ENCODE data around the gene FADS6.
"Not testable (repeated sequence)": the region's sequence is repeated elsewhere in the genome, so short reads cannot be mapped to it uniquely, and the experiment has no call there.

The FADS6 gene

DNA sequence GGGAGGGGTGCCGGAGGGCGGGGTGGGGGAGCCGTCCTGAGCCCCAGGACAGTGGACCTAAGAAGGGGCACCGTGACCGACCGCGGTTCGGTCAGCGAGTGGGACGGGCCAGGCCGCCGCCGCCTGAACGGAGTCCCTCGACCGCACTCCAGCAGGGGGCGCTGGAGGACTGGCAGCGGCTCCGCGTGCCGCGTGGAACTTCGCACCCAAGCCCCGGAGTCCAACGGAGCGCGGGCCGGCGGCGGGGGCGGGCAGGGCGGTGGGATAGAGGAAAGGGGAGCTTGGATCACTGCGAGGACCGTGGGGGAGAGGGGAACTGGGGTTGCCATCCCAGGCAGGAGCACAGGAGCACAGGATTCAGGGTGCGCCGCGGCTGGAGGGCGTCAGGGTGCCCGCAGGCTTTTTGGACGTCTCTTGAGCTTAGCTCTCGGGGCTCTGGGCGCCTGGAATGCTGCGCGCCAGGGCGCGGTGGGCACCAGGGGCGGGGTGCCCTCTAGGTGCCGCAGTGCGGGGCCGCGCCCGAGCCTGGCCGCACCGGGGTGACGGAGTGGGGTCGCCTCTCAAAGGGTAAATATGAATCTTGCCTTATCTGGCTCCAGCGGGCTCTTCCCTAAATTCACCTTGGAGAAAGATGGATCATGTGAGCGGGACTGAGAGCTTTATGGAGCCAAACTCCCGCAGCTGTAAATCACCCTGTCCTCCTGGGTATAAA lies 30.3 kb upstream of the FADS6 start:
- Mint-ChIP-seq H3K4me3 (no peak overlapping the region), H3K27me3 (peaks cover 84% of the 10 kb centered on the region), H3K4me1 (ENCODE audit: low read depth) (peaks cover 18% of the 10 kb centered on the region), H3K36me3 (ENCODE audit: low read depth) (no peaks in the 10 kb centered on the region), H3K9me3 (no peaks in the 10 kb centered on the region), H3K27ac (no peak overlapping the region)
- DNase-seq = peak; percentile 84

DNA sequence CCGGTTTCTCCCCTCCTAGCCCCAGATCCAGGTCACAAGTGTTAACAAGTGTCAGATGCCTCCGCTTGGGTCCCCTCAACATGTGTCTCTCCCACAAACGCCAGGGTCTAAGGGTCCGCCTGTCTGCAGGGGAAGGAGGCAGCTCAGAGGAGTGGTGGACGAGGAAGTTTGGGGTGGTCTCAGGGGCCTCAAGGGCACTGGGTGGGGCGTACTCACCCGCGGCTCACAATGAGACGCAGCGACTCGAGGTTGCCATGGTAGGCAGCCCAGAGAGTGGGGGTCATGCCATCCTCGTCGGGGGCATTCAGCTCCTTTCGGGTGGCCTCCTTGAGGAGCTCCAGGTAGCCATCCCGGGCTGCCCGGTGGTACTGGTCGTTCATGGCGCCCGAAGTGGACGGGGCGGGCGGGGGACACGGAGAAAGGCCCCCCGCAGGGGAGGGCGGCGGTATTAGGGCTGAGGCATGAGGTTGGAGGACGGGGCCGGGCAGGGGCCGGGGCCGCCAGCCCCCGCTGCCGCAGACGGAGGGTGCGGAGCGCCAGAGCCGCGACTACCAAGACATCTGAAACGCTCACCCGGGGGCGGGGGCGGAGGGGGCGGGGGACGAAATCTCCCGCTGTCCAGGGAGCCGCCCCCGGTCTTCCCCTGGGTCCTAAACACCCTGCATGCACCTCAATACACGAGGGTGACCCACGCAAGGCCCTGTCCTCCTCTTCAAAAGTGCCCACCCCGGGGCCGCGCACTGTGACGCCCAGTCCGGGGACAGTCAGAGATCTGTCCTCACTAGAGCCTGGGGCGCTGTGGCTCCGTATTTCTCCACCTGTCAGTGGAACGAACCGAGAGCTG lies 29.5 kb upstream of the FADS6 start, which contains the start of gene USH1G:
Gene USH1G (minus strand): TSS at position 562 of the 844 bp plus-strand sequence. CDS start 182 bp downstream, at position 380.
- Mint-ChIP-seq H3K4me1 (ENCODE audit: low read depth) (peaks cover 18% of the 10 kb centered on the region), H3K27ac (no peak within 1 kb of the TSS), H3K27me3 (peaks cover 81% of the 10 kb centered on the region), H3K4me3 (peak within 1 kb of the TSS; percentile 25), H3K36me3 (ENCODE audit: low read depth) (no peaks in the 10 kb centered on the region), H3K9me3 (no peaks in the 10 kb centered on the region)
- no peak for DNase-seq

DNA sequence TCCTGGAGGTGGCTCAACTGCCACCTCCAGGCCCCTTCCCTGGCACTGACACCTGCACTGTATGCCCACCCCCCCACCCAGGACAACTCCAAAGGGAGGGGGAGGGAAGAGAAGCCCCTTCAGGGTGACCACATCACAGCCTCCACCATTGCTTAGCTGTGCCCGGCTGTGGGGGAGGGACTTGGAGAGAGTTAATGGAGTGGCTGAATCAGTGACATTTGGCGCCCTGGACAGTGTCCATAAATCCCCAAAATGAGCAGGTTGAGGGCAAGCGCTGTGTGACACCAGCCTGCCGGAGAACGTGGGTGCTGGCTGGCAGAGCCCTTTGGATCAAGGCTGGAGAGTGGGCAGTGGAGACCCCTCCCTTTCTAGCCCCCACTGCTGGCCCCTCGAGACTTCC lies 28.7 kb upstream of the FADS6 start:
- no peak overlapping the region for H3K4me3 Mint-ChIP-seq
- H3K27ac Mint-ChIP-seq = no peak overlapping the region
- peaks cover 76% of the 10 kb centered on the region for H3K27me3 Mint-ChIP-seq
- H3K36me3 Mint-ChIP-seq (ENCODE audit: low read depth) = no peaks in the 10 kb centered on the region
- H3K9me3 Mint-ChIP-seq = no peaks in the 10 kb centered on the region
- H3K4me1 Mint-ChIP-seq (ENCODE audit: low read depth) = peaks cover 18% of the 10 kb centered on the region
- DNase-seq = no peak

DNA sequence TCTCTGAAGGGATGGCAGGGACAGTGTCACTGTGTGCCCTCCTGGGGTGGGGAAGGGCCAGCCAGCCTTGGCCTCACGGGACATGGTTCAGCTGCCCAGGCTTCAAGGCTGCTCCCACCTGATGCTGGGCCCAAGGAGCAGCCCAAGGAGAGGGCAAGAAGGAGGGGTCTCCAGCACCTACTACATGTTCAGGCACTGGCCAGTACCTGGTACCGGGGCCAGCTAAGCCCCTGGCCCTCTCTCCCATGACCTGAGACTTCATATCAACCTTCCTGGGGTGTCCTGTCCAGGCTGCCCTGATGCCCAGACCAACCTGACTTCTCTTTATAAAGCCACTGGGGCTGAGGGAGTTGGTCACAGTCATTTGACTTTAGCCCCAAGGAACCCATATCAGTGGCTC lies 28.3 kb upstream of the FADS6 start:
- Mint-ChIP-seq H3K27ac (no peak overlapping the region), H3K36me3 (ENCODE audit: low read depth) (no peaks in the 10 kb centered on the region), H3K4me1 (ENCODE audit: low read depth) (peaks cover 18% of the 10 kb centered on the region), H3K4me3 (no peak overlapping the region), H3K9me3 (no peaks in the 10 kb centered on the region), H3K27me3 (peaks cover 79% of the 10 kb centered on the region)
- no peak for DNase-seq

DNA sequence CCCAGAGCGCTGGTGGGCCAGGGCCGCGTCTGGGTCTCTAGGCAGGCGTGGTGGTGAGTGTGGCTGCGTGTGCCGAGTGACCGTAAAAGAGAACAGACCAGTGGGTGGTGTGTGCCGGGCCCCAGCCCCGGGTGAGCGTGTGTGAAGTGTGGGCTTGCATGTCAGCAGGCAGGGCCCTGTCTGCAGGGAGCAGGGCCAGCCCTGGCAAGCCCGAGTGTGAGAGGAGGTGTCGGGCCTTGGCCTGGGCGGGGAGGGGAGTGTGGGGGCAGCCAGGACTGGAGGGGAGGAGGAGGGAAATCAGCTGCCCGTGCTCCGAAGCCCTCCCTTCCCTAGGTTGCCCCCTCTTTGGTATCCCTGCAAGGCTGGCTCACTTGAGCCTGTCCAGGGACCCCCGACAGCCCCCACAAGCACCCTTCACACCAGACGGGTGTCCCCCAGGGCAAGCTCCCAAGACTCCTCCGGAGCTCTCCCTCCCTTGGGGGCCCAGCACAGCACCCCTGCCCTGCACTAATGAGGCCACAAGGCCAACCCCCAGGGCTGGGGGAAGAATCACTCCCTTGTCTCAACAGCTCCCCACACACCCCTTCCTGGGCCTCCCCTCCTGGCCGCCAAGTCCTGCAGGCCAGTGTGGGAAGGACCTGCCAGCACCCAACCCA lies 27.7 kb upstream of the FADS6 start:
- Mint-ChIP-seq H3K4me3 (no peak overlapping the region), H3K27ac (no peak overlapping the region), H3K9me3 (no peaks in the 10 kb centered on the region)

DNA sequence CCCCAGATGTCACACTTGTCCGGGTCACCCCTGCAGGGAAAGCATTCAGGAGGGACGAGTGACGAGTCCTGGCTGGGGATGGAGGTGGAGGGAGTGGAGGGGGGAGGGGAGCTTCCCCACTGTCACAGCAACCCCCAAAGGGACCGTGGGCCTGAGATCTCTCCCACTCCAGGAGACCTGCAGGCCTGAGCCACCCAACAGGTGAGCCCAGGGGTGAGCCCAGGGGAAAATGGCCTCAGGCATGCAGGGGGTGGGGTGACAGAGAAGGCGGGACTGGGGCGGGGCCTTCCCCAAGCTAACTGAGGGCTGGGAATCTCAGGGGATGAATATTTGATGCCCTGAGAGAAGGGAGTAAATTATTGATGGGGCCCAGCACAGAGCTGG lies 27.2 kb upstream of the FADS6 start:
- H3K27ac Mint-ChIP-seq = no peak overlapping the region
- no peaks in the 10 kb centered on the region for H3K36me3 Mint-ChIP-seq (ENCODE audit: low read depth)
- peaks cover 74% of the 10 kb centered on the region for H3K27me3 Mint-ChIP-seq

More for the DNA sequence above, 27.7 kb upstream of the FADS6 start:
- H3K27me3 Mint-ChIP-seq = peaks cover 77% of the 10 kb centered on the region
- H3K36me3 Mint-ChIP-seq (ENCODE audit: low read depth) = no peaks in the 10 kb centered on the region
- H3K4me1 Mint-ChIP-seq (ENCODE audit: low read depth) = peaks cover 18% of the 10 kb centered on the region
- no peak for DNase-seq

DNA sequence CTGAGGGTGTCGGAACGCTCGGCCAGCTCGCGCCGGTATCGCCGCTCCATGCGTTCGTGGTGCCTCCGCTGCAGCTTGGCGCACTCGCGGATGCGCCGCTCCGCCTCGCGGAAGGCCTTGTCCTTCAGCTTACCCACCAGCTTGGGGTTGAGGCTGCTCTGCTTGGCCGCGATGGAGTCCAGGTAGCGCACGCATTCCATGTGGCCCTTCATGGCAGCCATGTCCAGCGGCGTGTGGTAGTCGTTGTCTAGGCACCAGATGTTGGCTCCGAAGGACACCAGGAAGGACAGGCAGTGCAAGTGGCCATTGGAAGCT lies 26.8 kb upstream of the FADS6 start:
- no peak overlapping the region for H3K4me3 Mint-ChIP-seq

More for the DNA sequence above, 27.2 kb upstream of the FADS6 start:
- H3K4me1 Mint-ChIP-seq (ENCODE audit: low read depth) = peaks cover 18% of the 10 kb centered on the region
- DNase-seq = no peak
- no peak overlapping the region for H3K4me3 Mint-ChIP-seq
- H3K9me3 Mint-ChIP-seq = no peaks in the 10 kb centered on the region

DNA sequence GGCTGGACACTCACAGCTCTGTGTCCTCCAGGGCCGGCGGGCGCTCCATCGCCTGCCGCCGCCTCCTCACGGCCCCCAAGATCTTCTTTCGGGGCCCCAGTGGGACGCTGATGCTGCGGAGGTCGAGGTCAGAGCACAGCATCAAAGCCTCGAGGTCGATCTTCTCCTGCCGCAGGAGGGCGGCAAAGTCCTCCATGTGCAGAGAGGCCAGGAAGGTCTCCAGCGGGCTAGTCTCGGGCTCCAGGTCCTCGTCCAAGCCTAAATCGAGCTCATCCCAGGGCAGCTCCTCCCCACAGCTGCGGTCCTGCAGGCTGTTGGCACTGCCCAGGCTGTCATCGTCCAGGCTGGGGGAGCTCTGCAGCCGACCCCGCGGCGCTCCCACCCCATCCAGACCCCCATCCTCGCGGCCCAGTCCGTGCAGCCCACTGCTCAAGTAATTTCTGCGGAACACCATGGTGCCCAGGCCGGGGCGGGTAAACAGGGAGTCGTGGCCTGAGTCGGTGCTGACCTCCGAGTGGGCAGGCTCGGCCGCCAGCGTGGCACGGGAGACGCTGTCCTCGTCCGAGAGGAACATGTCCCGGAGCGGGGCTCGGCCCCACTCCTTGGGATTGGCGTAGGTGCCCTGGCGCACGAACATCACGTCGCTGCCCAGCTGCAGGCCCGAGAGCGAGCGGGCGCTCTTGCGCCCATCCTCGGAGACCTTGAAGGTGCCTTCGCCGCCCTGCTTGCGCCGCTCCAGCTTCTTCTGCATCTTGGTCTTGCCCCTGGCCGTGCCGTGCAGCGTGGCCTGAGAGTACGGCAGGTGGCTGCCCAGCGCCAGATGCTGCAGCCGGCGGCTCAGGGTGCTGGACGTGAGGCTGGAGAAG lies 26.2 kb upstream of the FADS6 start:
- Mint-ChIP-seq H3K4me1 (ENCODE audit: low read depth) (peaks cover 17% of the 10 kb centered on the region), H3K4me3 (no peak overlapping the region), H3K36me3 (ENCODE audit: low read depth) (no peaks in the 10 kb centered on the region), H3K9me3 (no peaks in the 10 kb centered on the region), H3K27ac (no peak overlapping the region), H3K27me3 (peaks cover 64% of the 10 kb centered on the region)
- DNase-seq = no peak

More for the DNA sequence above, 26.8 kb upstream of the FADS6 start:
- Mint-ChIP-seq H3K27me3 (peaks cover 70% of the 10 kb centered on the region), H3K36me3 (ENCODE audit: low read depth) (no peaks in the 10 kb centered on the region), H3K4me1 (ENCODE audit: low read depth) (peaks cover 18% of the 10 kb centered on the region), H3K9me3 (no peaks in the 10 kb centered on the region), H3K27ac (no peak overlapping the region)
- no peak for DNase-seq

DNA sequence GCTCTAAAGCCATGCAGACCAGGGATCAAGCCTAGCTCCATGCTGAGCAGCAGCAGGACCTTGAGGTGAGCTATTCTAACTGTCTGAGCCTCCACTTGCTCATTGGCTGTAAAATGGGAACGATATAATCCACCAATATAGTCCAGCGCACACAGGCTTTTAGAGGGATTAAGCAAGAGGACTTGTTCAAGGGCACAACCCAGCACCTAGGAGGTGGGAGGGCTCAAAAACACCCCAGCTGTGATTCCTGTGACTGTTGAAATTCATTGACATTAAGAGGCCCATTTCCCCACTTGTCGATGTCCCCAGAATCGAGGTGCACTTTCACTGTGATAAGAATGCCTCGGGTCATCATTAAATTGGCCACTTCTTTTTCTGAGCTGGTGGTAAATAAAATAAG lies 25.5 kb upstream of the FADS6 start:
- H3K27ac Mint-ChIP-seq = no peak overlapping the region
- peaks cover 11% of the 10 kb centered on the region for H3K4me1 Mint-ChIP-seq (ENCODE audit: low read depth)
- DNase-seq = no peak
- H3K4me3 Mint-ChIP-seq = no peak overlapping the region
- H3K36me3 Mint-ChIP-seq (ENCODE audit: low read depth) = no peaks in the 10 kb centered on the region
- no peaks in the 10 kb centered on the region for H3K9me3 Mint-ChIP-seq
- H3K27me3 Mint-ChIP-seq = peaks cover 58% of the 10 kb centered on the region

DNA sequence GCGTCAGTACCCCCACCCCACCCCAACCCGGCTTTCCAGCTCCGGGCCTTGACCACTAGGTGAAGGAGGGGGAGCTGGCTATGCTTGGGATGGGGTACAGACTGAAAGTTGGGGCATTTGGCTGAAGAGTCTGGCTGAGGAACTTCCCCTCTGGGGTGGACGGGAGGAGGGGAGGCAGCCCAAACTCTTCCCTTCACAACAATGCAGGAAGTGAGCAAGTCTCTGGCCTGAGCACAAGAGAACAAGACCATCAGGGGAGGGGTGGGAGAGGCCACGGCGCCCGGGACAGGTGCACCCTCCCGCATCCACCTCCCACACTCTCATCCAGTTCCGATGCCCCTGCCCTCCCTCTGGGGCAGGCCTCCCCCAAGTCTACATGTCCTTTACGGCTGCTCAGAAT lies 24.0 kb upstream of the FADS6 start:
- Mint-ChIP-seq H3K9me3 (no peaks in the 10 kb centered on the region), H3K4me3 (no peak overlapping the region), H3K4me1 (ENCODE audit: low read depth) (peaks cover under 1% of the 10 kb centered on the region), H3K27me3 (peaks cover 48% of the 10 kb centered on the region), H3K27ac (no peak overlapping the region), H3K36me3 (ENCODE audit: low read depth) (no peaks in the 10 kb centered on the region)
- DNase-seq = no peak

DNA sequence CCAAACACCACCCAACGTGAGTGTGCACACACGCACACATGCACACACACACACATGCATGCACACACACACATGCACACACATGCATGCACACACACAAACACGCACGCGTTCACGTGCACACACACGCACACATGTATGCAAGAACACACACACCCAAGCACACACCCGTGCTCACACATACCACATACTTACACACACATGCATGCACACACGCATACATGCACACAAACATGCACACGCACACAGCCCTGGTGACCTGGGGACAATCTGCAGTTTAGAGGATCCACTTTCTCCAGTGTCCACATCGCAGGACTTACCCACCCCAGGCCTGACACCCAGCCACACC lies 23.4 kb upstream of the FADS6 start:
- Mint-ChIP-seq H3K27ac (no peak overlapping the region), H3K27me3 (peaks cover 43% of the 10 kb centered on the region)

DNA sequence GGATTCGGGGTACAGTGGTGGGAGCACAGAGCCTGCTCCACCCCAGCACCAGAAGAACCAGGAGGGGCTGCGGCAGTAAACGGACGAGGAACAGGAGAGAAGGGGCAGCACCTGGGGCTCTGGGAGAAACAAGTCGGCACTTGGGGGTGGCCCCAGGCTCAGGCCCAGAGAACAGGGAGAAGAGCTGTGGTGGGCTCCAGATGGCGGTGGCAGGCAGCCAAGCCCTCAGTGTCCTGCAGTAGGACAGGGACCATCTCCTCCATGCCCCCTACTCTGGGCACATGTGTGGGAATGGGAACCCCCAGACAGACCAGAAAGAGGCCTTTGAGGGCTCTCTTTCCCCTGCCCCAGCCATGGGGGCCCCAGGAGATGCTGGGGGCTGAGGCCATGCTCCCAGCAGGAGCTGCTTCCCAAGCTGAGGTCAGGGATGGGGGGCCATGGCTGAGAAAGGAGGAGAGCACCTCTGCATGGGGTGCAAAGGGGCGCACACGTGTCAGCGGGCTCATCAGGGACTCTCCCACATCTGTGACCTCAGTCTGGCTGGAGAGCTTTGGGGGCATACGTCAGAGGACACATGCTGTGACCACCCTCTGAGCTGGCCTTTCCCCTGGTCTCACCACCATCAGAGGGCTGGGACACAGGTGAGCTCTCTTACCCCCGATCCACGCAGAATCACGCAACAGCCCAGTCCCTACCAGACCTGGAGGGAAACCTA lies 22.9 kb upstream of the FADS6 start:
- DNase-seq = no peak
- Mint-ChIP-seq H3K36me3 (ENCODE audit: low read depth) (no peaks in the 10 kb centered on the region), H3K27ac (no peak overlapping the region), H3K27me3 (peaks cover 38% of the 10 kb centered on the region), H3K4me3 (no peak overlapping the region), H3K9me3 (no peaks in the 10 kb centered on the region), H3K4me1 (ENCODE audit: low read depth) (no peaks in the 10 kb centered on the region)

More for the DNA sequence above, 23.4 kb upstream of the FADS6 start:
- no peak for DNase-seq
- Mint-ChIP-seq H3K9me3 (no peaks in the 10 kb centered on the region), H3K36me3 (ENCODE audit: low read depth) (no peaks in the 10 kb centered on the region), H3K4me3 (no peak overlapping the region), H3K4me1 (ENCODE audit: low read depth) (no peaks in the 10 kb centered on the region)

DNA sequence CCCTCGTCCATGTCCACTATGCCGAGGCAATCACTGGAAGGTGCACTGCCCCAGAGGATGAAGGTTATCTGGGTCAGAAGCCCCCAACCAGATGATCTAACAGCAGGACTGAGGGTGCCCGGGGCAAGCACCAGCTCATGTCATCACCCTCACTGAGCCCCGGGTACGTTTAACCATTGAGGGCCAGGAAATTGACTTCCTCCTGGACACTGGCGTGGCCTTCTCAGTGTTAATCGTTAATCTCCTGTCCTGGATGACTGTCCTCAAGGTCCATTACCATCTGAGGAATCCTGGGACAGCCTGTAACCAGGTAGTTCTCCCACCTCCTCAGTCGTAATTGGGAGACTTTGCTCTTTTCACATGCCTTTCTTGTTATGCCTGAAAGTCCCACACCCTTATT lies 18.0 kb upstream of the FADS6 start:
- not testable (repeated sequence) for DNase-seq; H3K4me3 Mint-ChIP-seq; H3K9me3 Mint-ChIP-seq; H3K36me3 Mint-ChIP-seq (ENCODE audit: low read depth); H3K27ac Mint-ChIP-seq; H3K4me1 Mint-ChIP-seq (ENCODE audit: low read depth); H3K27me3 Mint-ChIP-seq

DNA sequence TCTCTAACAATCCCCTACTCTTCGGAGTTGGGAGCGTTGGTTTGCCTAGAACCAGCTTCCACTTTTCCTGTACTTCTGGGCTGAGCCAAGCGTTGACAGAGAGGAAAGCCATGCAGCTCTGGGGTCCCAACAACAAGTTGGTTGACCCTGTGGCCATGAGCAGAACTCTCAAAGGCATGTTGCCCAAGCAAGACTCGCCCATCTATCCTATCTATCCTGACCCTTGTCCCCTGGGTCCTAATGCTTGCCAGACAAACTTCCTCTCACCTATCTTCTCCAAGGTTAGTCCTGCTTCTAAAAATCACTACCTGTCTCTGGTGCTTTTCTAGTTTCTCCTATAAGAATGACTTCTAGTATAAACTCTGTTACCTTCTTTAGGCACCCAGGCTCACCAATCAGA lies 15.7 kb upstream of the FADS6 start:
- not testable (repeated sequence) for H3K4me1 Mint-ChIP-seq (ENCODE audit: low read depth); H3K27ac Mint-ChIP-seq; H3K36me3 Mint-ChIP-seq (ENCODE audit: low read depth); H3K9me3 Mint-ChIP-seq; DNase-seq; H3K27me3 Mint-ChIP-seq; H3K4me3 Mint-ChIP-seq
